Adrenal gland (tissue), 5 donors: ENCODE measurements around the gene URM1.

Experiments used
- CTCF ChIP-seq, 6 experiments: fragments of 450-650 bp in 4 of 6; fragments of 200-600 bp in 2 of 6; sonication (generic) in 1 of 6; IDR thresholded peaks; 1 replicate in 5 of 6; 2 replicates in 1 of 6; pipeline versions ENCODE4 v1.5.1 to v1.8.0; 2016 to 2021; ENCODE audit warnings: antibody characterized with exemption in 6 of 6, mild to moderate bottlenecking in 2 of 6, moderate library complexity in 1 of 6
- POLR2A ChIP-seq, 2 donors: fragments of 450-650 bp; IDR thresholded peaks; one replicate each; pipeline ENCODE4 v1.6.1; 2017; ENCODE audit warnings: antibody characterized with exemption in 2 of 2, mild to moderate bottlenecking in 2 of 2, moderate library complexity in 1 of 2
- donor health status: DM: no; HTN: no; CAD: no.

DNA sequence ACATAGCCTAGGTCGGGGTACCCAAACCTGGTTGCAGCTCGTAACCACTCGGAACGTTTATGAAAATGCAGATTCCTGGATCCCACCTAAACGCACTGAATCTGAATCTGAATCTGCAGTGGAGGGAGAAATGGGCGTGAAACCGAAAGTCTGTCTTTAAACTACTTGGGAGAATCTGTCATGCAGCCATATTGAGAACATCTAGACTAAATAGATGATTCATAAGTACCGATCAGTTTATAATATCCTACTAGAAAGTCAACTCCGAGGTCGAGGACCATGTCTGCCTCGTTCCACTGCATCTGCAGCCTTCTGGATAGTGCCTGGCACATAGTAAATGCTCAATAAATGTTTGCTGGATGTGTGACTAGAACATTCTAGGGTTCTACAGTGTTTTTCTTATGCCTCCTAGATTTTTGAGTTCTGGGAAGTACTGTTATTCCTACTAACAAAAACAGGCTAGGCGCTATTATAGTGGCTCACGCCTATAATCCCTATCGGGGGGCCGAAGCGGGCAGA is 47.9 kb upstream of the URM1 start:
- no peak for TF ChIP-seq POLR2A (IDR thresholded peaks at IDR 0.05)
- TF ChIP-seq CTCF (IDR thresholded peaks at IDR 0.05) = no peak
